HG03342 (cell line): ENCODE measurements around the gene WFDC10B.
"Not testable (repeated sequence)": the region's sequence is repeated elsewhere in the genome, so short reads cannot be mapped to it uniquely, and the experiment has no call there.

Experiments used
- ATAC-seq: cut with Tn5 transposase; IDR thresholded peaks from one replicate; pipeline ENCODE4 v1.9.1; 2021; ENCODE audit warnings: mild to moderate bottlenecking, moderate library complexity; ENCODE audit not compliant: unreplicated experiment

Gene WFDC10B

GRCh38 chr20:45649312-45649863, 55.4 kb downstream of the WFDC10B start:
- ATAC-seq, result no peak

- no peak for ATAC-seq
Observed at GRCh38 chr20:45647441-45648050, 57.3 kb downstream of the WFDC10B start.

- ATAC-seq, result no peak
Observed at GRCh38 chr20:45646875-45647274, 57.9 kb downstream of the WFDC10B start.

GRCh38 chr20:45645869-45646268, 59.0 kb downstream of the WFDC10B start:
- not testable (repeated sequence) for ATAC-seq

- not testable (repeated sequence) for ATAC-seq
Observed at GRCh38 chr20:45641076-45641475, 63.7 kb downstream of the WFDC10B start.

- no peak for ATAC-seq
Observed at GRCh38 chr20:45639687-45640086, 65.1 kb downstream of the WFDC10B start.

GRCh38 chr20:45636513-45636912, 68.3 kb downstream of the WFDC10B start:
- no peak for ATAC-seq
